ENCODE data around the gene ANKRD1.
A peak's percentile ranks its signal among the peaks of the same experiment; 100 is the strongest.

ANKRD1 gene

GRCh38 chr10:90930971-90931871 lies 10.3 kb upstream of the ANKRD1 start:
- DNase-seq, result peak; percentile 68

GRCh38 chr10:90930070-90930837 lies 9.4 kb upstream of the ANKRD1 start:
- peak; percentile 62 for DNase-seq

DNA sequence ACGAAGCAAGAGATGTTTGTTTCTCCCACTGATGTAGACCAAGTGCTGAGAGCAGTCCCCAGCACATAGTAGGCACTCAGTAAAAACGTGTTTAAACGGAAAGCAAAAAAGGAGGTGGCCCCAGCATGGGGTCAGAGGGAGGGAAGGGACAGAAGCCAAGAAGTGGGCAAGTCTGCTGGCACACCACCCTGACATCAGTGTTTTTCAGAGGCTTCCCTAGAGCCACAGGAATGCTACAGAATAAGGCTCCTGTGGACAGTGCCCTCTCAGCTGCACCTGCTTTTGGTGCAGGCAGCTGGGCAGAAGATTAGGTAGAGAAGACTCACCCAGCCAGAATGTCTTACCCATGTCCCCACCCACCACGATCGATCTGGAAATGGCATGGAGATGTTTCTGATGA lies 8.3 kb upstream of the ANKRD1 start:
- no peak for DNase-seq

GRCh38 chr10:90927293-90927692 lies 6.4 kb upstream of the ANKRD1 start:
- no peak for DNase-seq

DNA sequence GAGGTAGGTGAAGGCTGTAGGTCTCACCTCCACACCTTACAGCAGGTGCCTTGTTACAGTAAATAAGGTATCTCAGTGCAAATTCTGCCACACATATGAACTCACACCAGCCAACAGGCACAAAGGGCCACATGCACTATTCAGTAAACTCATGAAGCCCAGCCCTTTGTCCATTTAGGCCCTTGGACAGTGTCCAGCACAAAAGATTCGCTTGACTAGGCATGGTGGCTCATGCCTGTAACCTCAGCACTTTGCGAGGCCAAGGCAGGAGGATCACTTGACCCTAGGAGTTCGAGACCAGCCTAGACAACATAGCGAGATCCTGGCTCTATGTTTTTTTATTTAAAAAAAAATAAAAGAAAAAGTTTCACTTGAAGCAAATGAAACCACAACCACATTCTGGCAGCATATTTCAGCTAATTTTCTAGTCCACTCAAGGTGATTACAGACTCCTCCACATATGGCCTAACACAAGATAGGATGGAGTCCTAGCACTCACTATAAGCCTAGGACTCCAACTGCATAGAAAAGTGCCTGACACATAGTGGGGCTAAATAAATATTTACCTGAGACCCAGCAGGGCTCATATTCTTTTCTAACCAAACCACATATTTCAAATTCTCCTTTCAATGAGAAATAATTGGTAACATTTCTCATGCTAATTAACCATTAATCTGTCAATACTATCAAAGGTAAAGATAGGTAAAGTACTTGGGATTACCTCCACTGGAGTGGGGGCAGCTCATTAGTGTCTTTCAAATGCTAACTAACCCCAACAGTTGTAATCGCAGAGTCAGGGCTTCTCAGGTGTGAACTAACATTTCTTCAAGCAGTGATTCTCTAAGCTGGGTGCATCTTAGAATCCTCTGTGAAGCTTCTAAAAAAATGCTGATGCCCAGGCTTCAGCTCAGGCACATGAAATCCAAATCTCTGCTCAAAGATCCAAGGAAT lies 4.5 kb upstream of the ANKRD1 start:
- no peak for DNase-seq

DNA sequence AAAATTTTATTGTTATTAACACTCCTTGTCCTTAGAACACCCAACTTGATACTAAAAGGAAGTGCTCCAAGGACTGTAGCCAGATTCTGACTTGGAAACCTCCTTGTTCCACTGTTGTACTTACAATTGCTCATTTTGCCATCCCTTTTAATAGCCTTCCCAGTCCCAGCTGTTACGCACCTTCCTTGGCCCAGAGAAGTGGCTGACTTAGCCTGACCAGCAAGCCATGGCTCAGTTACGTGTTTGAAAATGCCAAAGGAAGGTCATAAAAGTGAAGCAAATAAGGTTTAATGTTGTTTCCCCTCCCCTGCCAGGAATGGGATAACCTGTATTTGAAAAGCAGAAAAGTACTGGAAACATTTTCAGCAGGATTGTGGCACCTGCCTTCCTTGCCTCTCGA lies 3.7 kb upstream of the ANKRD1 start:
- no peak for DNase-seq

DNA sequence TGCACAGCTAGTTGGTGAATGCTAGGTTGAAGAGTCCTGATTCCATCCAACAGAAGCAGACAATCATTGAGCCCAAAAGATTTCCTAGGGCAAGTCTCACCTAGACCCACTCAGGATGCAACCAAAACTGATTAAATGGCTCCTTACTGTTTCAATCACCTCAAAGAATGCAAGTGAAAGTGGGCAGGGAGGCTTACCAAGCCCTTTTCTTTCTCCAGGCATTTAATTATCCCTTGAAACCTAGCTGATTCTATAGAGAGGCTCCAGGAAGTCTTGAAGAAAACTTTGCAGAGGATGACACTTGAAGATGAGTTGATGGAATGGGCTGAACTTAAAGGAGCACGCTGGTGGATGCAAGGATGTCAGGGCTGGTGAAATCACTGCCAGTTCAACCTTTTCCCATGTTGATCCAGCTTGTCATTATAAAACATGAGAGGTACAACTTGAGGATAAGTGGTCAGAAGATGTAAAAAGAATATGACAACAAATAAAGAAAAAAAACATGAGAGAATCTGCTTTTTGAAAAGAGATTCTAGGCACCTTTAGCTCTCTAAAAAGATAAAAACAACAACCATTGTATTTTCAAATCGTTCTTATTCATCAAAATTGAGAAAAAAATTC lies 2.3 kb upstream of the ANKRD1 start:
- DNase-seq, result no peak

DNA sequence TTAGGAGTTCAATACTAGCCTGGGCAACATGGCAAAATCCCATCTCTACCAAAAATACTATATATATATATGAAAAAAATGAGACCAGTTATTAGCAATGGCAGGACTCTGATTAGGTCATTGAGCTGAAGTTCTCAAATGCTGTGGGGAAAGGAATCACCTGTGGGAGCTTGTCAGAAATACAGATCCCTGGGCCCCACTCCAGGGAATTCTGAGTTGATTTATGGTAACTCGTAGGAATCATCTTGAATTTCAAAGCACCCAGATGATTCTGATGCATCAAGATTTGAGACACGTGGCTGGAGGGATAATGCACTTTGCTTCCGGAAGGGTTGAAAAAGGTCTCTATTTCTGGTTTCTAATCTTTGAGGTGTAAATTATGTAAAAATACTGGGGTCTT lies 1.0 kb upstream of the ANKRD1 start:
- DNase-seq, result no peak

GRCh38 chr10:90919683-90920574 lies 958 bp downstream of the ANKRD1 start:
- DNase-seq, result no peak

GRCh38 chr10:90917968-90918318 lies 2.9 kb downstream of the ANKRD1 start:
- no peak for DNase-seq

DNA sequence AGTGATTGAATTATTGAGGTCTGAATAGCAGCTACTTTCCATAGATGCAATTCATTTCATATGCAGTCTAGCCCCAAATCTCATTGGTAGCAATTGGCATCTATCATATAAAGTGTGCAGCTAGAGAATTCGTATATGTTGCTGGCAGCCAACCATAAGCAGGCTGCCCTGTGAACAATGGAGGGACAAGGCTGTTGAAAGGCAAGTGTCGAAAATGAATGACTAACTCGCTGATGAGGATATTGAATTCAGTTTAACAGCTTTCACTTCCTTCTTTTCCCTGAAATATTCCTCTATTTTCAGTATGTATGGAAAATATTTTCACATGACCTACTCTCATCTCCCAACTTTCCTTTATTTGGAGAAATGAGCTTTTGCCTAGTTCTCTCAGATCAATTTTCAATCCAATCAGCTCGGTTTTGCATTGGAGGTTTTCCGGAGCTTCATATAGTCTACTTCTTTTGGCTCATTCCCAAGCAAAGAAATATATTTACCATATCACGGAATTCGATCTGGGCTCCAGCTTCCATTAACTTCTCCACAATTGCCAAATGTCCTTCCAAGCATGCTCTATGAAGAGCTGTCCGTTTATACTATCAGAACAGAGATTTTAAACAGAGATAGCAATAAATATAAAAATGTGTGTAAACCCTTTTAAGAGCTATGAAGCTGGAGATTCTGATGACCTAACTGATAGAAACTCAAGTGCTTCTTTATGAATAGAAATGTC lies 3.5 kb downstream of the ANKRD1 start:
- no peak for DNase-seq

DNA sequence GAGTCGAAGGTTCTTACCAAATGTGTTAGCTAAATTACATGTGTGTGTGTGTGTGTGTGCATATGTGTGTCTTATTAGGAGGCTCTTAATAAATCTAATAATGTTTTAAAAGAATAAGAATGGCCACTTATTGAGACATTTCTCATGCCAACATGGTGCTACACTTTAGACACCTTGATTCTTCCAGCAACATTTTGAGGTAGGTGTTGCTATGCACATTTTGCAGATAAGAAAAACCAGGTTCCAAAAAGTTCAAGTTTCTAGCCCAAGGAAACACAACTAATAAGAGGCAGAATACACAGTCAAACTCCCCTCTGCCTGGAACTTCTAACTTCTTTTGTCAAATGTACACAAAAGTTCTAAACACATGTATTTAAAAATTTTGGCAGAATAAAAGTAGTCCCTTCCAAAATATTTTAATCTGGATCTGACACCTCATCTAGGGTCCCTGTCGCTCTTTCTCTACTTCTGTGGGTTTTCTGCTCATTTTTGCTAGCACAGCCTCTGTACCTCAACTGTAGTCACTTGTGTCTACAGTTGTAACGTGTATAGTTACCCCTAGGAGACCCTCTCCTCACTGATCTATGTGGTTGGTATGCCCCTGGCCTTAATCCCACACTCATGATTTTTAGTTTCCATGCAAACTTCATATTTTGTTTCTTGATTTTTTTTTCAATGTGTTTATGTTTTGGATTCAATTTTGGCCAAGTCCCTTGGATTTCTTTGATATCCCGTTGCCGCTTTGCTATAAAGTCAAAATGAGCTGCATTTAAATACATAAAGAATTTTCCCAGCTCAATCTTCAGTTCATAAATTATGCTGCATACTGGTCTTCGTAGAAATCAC lies 4.3 kb downstream of the ANKRD1 start:
- no peak for DNase-seq

DNA sequence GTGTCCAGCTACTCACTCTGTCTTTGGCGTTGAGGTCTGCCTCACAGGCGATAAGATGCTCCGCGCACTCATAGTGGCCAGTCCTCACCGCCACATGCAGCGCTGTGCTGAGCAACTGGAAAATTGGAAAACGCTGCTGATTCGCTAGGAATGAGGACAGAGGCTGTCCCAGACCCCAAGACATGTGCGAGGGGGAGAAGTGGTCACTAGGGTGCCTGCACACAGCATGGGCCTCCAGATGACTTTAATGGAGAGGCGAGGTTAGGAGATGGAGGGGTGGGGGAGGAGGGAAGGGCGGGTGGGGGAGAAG lies 5.2 kb downstream of the ANKRD1 start:
- no peak for DNase-seq

DNA sequence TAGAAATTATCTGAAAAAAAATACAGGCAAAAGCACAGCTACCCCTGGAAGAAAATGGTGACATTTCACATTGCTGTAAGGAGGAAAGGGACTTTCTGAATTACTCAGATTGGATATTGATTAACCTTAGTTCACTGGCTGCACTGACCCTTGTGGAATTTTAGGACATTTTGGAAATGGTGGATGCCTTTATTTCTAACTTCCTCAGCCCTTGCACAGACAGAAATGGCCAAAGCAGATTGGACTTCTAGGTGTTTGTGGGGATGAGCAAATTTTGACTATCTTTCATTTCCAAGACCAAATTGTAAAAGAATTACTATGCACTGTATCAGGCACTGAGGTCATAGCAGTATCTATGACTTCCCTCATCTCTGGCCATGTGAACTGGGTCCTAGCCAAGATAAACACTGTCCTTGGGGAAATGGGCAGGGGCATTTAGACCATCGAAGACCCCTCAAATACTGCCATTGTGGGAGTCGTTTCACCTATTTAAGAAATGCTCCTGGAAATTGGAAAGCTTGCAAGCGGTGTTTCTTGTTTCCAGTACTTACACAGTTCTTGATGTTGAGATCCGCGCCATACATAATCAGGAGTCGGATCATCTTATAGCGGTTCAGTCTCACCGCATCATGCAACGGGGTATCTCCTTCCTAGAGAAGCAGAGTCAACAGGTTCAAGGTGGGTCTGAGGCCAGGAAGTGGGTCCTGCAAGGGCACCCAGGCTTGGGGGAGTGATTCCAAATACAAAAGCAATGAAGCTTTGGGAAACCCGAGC lies 5.7 kb downstream of the ANKRD1 start:
- DNase-seq, result no peak

DNA sequence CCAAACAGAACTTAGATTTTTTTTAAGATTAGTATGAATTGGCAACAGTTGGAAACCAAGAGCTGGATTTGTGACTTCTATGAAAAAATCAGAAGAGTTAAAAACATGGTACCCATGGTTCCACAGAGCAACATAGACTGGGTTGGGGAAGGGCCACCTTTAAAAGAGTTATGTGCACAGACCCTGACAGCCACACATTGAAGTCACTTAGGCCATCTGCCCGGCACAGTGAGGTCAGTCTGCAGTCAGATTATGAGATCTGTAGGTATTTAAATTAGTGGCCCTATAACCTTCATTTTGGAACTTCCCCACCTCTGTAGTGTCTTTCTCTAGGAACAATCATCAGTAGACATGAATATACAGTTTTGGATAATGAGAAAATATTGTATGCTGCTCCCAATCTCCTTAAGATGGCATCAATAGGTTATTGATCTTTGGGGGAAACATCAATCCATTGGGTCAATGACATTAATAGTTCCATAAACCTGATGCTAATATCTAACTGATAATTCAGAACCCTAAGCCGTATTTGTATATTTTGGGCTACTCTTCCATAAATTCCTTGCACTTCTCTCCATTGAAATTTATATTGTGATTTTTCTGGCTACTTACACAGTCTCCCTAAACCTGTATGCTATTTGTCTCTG lies 7.0 kb downstream of the ANKRD1 start:
- no peak for DNase-seq

GRCh38 chr10:90912854-90913479 lies 7.9 kb downstream of the ANKRD1 start:
- no peak for DNase-seq

DNA sequence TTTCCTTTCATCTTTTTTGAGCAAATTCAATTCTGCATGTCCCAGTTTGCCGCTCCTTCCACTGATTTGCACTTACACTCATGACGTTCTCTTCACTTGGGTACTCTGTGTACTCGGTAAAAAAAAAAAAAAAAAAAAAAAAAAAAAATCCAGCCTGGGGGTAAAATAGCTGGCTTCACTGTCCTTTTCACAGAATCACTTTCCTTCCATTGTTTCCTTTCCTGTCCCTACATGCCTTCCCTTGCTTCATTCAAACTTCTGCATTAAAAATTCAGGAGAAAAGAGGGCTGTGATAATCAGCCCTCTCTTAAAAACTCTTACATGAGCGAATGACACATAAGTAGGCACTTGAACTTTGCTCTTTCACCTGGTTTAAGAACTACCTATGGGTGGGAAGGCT lies 8.7 kb downstream of the ANKRD1 start:
- DNase-seq, result no peak

All from femur (tissue), 1 donor.